ENCODE measurements around the gene PRPS1. TPM values are rescaled to one million over a fixed set of nuclear protein-coding genes. Genes with fewer than 3 reads are reported as not detected.

Gene PRPS1
- 95.2 to 110 TPM (median 98.9 TPM) in 5 replicates for total RNA-seq (2022; extraction: Qiagen RNA extraction)

GRCh38 chrX:107627838-107628661 is at the start of gene PRPS1:
Gene PRPS1 (plus strand): TSS chrX:107628510. CDS start chrX:107628629, 119 bp downstream.

Other genes with a start within 250 kb of the PRPS1 start
- 0.07 to 0.14 TPM (median 0.09 TPM) in 5 replicates for gene FRMPD3, start 178.9 kb upstream of the PRPS1 start, total RNA-seq (2022; extraction: Qiagen RNA extraction)
- gene TSC22D3, start 147.3 kb downstream of the PRPS1 start, total RNA-seq (2022; extraction: Qiagen RNA extraction), result 186 to 243 TPM (median 216 TPM) in 5 replicates
- not detected in 5 replicates for gene NCBP2L, start 149.2 kb downstream of the PRPS1 start, total RNA-seq (2022; extraction: Qiagen RNA extraction)
- 7.1 to 10.4 TPM (median 7.9 TPM) in 5 replicates for gene MID2, start 197.4 kb downstream of the PRPS1 start, total RNA-seq (2022; extraction: Qiagen RNA extraction)